ENCODE measurements around the gene TRAPPC13.

The TRAPPC13 gene

GRCh38 chr5:65625743-65626142, 916 bp downstream of the TRAPPC13 start:
- DNase-seq (ENCODE audit: insufficient read length, low spot score) (no peak), FAIRE-seq (no peak)
- no peak for TF ChIP-seq POLR2AphosphoS5 (IDR thresholded peaks at IDR 0.05; ENCODE audit: low read depth, low read length)
- TF ChIP-seq PAX5 (IDR thresholded peaks at IDR 0.05; ENCODE audit: insufficient read depth, low read length, severe bottlenecking) = no peak
- TF ChIP-seq POLR2A (IDR thresholded peaks at IDR 0.05; ENCODE audit: low read depth, low read length) = no peak
- TF ChIP-seq TAF1 (IDR thresholded peaks at IDR 0.05; ENCODE audit: low read depth, low read length) = no peak
- TF ChIP-seq SPI1 (IDR thresholded peaks at IDR 0.05; ENCODE audit: low read depth, low read length) = no peak
- TF ChIP-seq POU2F2 (IDR thresholded peaks at IDR 0.05; ENCODE audit: low read depth, low read length) = no peak

GRCh38 chr5:65630981-65631380, 6.2 kb downstream of the TRAPPC13 start:
- no peak for TF ChIP-seq POLR2A (IDR thresholded peaks at IDR 0.05; ENCODE audit: low read depth, low read length)
- no peak for TF ChIP-seq POU2F2 (IDR thresholded peaks at IDR 0.05; ENCODE audit: low read depth, low read length)
- TF ChIP-seq POLR2AphosphoS5 (IDR thresholded peaks at IDR 0.05; ENCODE audit: low read depth, low read length) = no peak
- no peak for TF ChIP-seq SPI1 (IDR thresholded peaks at IDR 0.05; ENCODE audit: low read depth, low read length)
- no peak for TF ChIP-seq TAF1 (IDR thresholded peaks at IDR 0.05; ENCODE audit: low read depth, low read length)
- TF ChIP-seq PAX5 (IDR thresholded peaks at IDR 0.05; ENCODE audit: insufficient read depth, low read length, severe bottlenecking) = no peak
- FAIRE-seq = no peak
- DNase-seq (ENCODE audit: insufficient read length, low spot score) = no peak

DNA sequence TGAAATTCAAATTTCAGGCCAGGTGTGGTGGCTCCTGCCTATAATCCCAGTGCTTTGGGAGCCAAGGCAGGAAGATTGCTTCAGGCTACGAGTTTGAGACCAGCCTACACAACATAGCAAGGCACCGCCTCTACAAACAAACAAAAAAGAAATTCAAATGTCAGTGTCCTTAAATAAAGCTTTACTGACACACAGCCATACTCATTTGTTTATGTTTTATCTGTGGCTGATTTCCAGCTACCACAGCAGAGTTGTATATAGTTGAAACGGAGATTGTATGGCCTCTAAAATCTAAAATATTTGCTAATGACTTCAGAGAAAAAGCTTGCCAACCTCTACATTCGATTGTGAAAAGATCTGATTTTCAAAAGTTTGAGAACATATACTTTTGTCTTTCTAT, 15.4 kb downstream of the TRAPPC13 start:
- TF ChIP-seq POLR2AphosphoS5 (IDR thresholded peaks at IDR 0.05; ENCODE audit: low read depth, low read length) = no peak
- TF ChIP-seq SPI1 (IDR thresholded peaks at IDR 0.05; ENCODE audit: low read depth, low read length) = no peak
- TF ChIP-seq PAX5 (IDR thresholded peaks at IDR 0.05; ENCODE audit: insufficient read depth, low read length, severe bottlenecking) = no peak
- no peak for TF ChIP-seq POU2F2 (IDR thresholded peaks at IDR 0.05; ENCODE audit: low read depth, low read length)
- no peak for TF ChIP-seq POLR2A (IDR thresholded peaks at IDR 0.05; ENCODE audit: low read depth, low read length)
- no peak for TF ChIP-seq TAF1 (IDR thresholded peaks at IDR 0.05; ENCODE audit: low read depth, low read length)
- DNase-seq (ENCODE audit: insufficient read length, low spot score) (no peak), FAIRE-seq (no peak)

- DNase-seq (ENCODE audit: insufficient read length, low spot score) = no peak
- FAIRE-seq = no peak
- TF ChIP-seq PAX5 (IDR thresholded peaks at IDR 0.05; ENCODE audit: insufficient read depth, low read length, severe bottlenecking) = no peak
- no peak for TF ChIP-seq SPI1 (IDR thresholded peaks at IDR 0.05; ENCODE audit: low read depth, low read length)
- no peak for TF ChIP-seq POLR2AphosphoS5 (IDR thresholded peaks at IDR 0.05; ENCODE audit: low read depth, low read length)
Observed at GRCh38 chr5:65646938-65647337, 22.1 kb downstream of the TRAPPC13 start.

- TF ChIP-seq POLR2AphosphoS5 (IDR thresholded peaks at IDR 0.05; ENCODE audit: low read depth, low read length) = no peak
- no peak for TF ChIP-seq PAX5 (IDR thresholded peaks at IDR 0.05; ENCODE audit: insufficient read depth, low read length, severe bottlenecking)
- no peak for DNase-seq (ENCODE audit: insufficient read length, low spot score)
- FAIRE-seq = no peak
Observed at GRCh38 chr5:65647941-65648340, 23.1 kb downstream of the TRAPPC13 start.

- no peak for DNase-seq (ENCODE audit: insufficient read length, low spot score)
- no peak for TF ChIP-seq POLR2AphosphoS5 (IDR thresholded peaks at IDR 0.05; ENCODE audit: low read depth, low read length)
- no peak for TF ChIP-seq POU2F2 (IDR thresholded peaks at IDR 0.05; ENCODE audit: low read depth, low read length)
- TF ChIP-seq POLR2A (IDR thresholded peaks at IDR 0.05; ENCODE audit: low read depth, low read length) = no peak
- TF ChIP-seq PAX5 (IDR thresholded peaks at IDR 0.05; ENCODE audit: insufficient read depth, low read length, severe bottlenecking) = no peak
- no peak for TF ChIP-seq SPI1 (IDR thresholded peaks at IDR 0.05; ENCODE audit: low read depth, low read length)
- no peak for TF ChIP-seq TAF1 (IDR thresholded peaks at IDR 0.05; ENCODE audit: low read depth, low read length)
- FAIRE-seq = no peak
Observed at GRCh38 chr5:65651144-65651543, 26.3 kb downstream of the TRAPPC13 start.

GRCh38 chr5:65654713-65655112, 29.9 kb downstream of the TRAPPC13 start:
- FAIRE-seq (no peak), DNase-seq (ENCODE audit: insufficient read length, low spot score) (no peak)

GRCh38 chr5:65663804-65664521, 39.1 kb downstream of the TRAPPC13 start:
- no peak for DNase-seq (ENCODE audit: insufficient read length, low spot score)
- TF ChIP-seq POU2F2 (IDR thresholded peaks at IDR 0.05; ENCODE audit: low read depth, low read length) (no peak), PAX5 (IDR thresholded peaks at IDR 0.05; ENCODE audit: insufficient read depth, low read length, severe bottlenecking) (no peak), POLR2A (IDR thresholded peaks at IDR 0.05; ENCODE audit: low read depth, low read length) (no peak), TAF1 (IDR thresholded peaks at IDR 0.05; ENCODE audit: low read depth, low read length) (no peak), POLR2AphosphoS5 (IDR thresholded peaks at IDR 0.05; ENCODE audit: low read depth, low read length) (no peak), SPI1 (IDR thresholded peaks at IDR 0.05; ENCODE audit: low read depth, low read length) (no peak)
- FAIRE-seq = no peak

More at GRCh38 chr5:65654713-65655112, 29.9 kb downstream of the TRAPPC13 start:
- no peak for TF ChIP-seq PAX5 (IDR thresholded peaks at IDR 0.05; ENCODE audit: insufficient read depth, low read length, severe bottlenecking)
- TF ChIP-seq TAF1 (IDR thresholded peaks at IDR 0.05; ENCODE audit: low read depth, low read length) = no peak
- TF ChIP-seq POU2F2 (IDR thresholded peaks at IDR 0.05; ENCODE audit: low read depth, low read length) = no peak
- no peak for TF ChIP-seq SPI1 (IDR thresholded peaks at IDR 0.05; ENCODE audit: low read depth, low read length)
- TF ChIP-seq POLR2A (IDR thresholded peaks at IDR 0.05; ENCODE audit: low read depth, low read length) = no peak
- TF ChIP-seq POLR2AphosphoS5 (IDR thresholded peaks at IDR 0.05; ENCODE audit: low read depth, low read length) = no peak

DNA sequence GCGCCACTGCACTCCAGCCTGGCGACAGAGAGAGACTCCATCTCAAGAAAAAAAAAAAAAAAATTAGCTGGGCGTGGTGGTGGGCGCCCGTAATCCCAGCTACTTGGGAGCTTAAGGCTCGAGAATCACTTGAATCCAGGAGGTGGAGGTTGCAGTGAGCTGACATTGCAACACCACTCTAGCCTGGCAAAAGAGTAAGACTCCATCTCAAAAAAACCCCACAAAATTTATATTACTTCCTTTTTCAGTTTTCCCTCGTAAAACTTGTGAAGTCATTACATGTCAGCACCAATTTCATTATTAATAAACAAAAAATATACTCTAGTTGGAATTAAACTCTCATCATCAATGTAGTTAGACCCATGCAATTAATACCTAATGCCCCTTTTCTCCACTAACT, 43.9 kb downstream of the TRAPPC13 start:
- TF ChIP-seq PAX5 (IDR thresholded peaks at IDR 0.05; ENCODE audit: insufficient read depth, low read length, severe bottlenecking) (no peak), SPI1 (IDR thresholded peaks at IDR 0.05; ENCODE audit: low read depth, low read length) (no peak), POLR2AphosphoS5 (IDR thresholded peaks at IDR 0.05; ENCODE audit: low read depth, low read length) (no peak), TAF1 (IDR thresholded peaks at IDR 0.05; ENCODE audit: low read depth, low read length) (no peak), POU2F2 (IDR thresholded peaks at IDR 0.05; ENCODE audit: low read depth, low read length) (no peak), POLR2A (IDR thresholded peaks at IDR 0.05; ENCODE audit: low read depth, low read length) (no peak)
- FAIRE-seq (no peak), DNase-seq (ENCODE audit: insufficient read length, low spot score) (no peak)

GRCh38 chr5:65672796-65673195, 48.0 kb downstream of the TRAPPC13 start:
- DNase-seq (ENCODE audit: insufficient read length, low spot score) (no peak), FAIRE-seq (no peak)
- no peak for TF ChIP-seq POLR2A (IDR thresholded peaks at IDR 0.05; ENCODE audit: low read depth, low read length)
- TF ChIP-seq TAF1 (IDR thresholded peaks at IDR 0.05; ENCODE audit: low read depth, low read length) = no peak
- no peak for TF ChIP-seq POLR2AphosphoS5 (IDR thresholded peaks at IDR 0.05; ENCODE audit: low read depth, low read length)
- no peak for TF ChIP-seq POU2F2 (IDR thresholded peaks at IDR 0.05; ENCODE audit: low read depth, low read length)
- no peak for TF ChIP-seq PAX5 (IDR thresholded peaks at IDR 0.05; ENCODE audit: insufficient read depth, low read length, severe bottlenecking)
- no peak for TF ChIP-seq SPI1 (IDR thresholded peaks at IDR 0.05; ENCODE audit: low read depth, low read length)
